Right hindlimb (tissue), 1 donor: ENCODE data around the gene OXNAD1.

Source experiments
- DNase-seq: peaks from one replicate; pipeline ENCODE4 v3.0.0-alpha.2; 2018

The OXNAD1 gene

GRCh38 chr3:16248556-16248955 lies 16.5 kb upstream of the OXNAD1 start:
- no peak for DNase-seq

- DNase-seq: no peak
Observed at GRCh38 chr3:16249336-16249735, 15.7 kb upstream of the OXNAD1 start.

GRCh38 chr3:16249886-16250285 lies 15.1 kb upstream of the OXNAD1 start:
- no peak for DNase-seq

GRCh38 chr3:16251316-16252085 lies 13.5 kb upstream of the OXNAD1 start:
- DNase-seq: no peak

GRCh38 chr3:16252243-16252978 lies 12.6 kb upstream of the OXNAD1 start:
- no peak for DNase-seq

- DNase-seq: no peak
Observed at GRCh38 chr3:16252988-16253387, 12.0 kb upstream of the OXNAD1 start.

GRCh38 chr3:16253601-16254000 lies 11.4 kb upstream of the OXNAD1 start:
- no peak for DNase-seq

GRCh38 chr3:16254916-16255315 lies 10.1 kb upstream of the OXNAD1 start:
- no peak for DNase-seq

GRCh38 chr3:16255326-16255725 lies 9.7 kb upstream of the OXNAD1 start:
- DNase-seq: no peak

- DNase-seq: no peak
Observed at GRCh38 chr3:16255726-16256125, 9.3 kb upstream of the OXNAD1 start.

- DNase-seq: no peak
Observed at GRCh38 chr3:16257309-16257708, 7.7 kb upstream of the OXNAD1 start.

- DNase-seq: no peak
Observed at GRCh38 chr3:16258177-16258576, 6.8 kb upstream of the OXNAD1 start.

- DNase-seq: no peak
Observed at GRCh38 chr3:16258866-16259265, 6.1 kb upstream of the OXNAD1 start.

- DNase-seq: no peak
Observed at GRCh38 chr3:16260046-16260445, 5.0 kb upstream of the OXNAD1 start.

- DNase-seq: no peak
Observed at GRCh38 chr3:16262174-16262573, 2.8 kb upstream of the OXNAD1 start.

- peak; percentile 28 for DNase-seq
Observed at GRCh38 chr3:16264174-16264707, 771 bp upstream of the OXNAD1 start.

- no peak for DNase-seq
Observed at GRCh38 chr3:16265455-16265786, 409 bp downstream of the OXNAD1 start.

GRCh38 chr3:16266714-16267113 lies 1.7 kb downstream of the OXNAD1 start:
- DNase-seq: no peak

- no peak for DNase-seq
Observed at GRCh38 chr3:16270855-16271254, 5.8 kb downstream of the OXNAD1 start.

- DNase-seq: no peak
Observed at GRCh38 chr3:16272588-16272987, 7.6 kb downstream of the OXNAD1 start.

- no peak for DNase-seq
Observed at GRCh38 chr3:16273867-16274266, 8.9 kb downstream of the OXNAD1 start.

GRCh38 chr3:16277471-16277870 lies 12.5 kb downstream of the OXNAD1 start:
- DNase-seq: no peak

GRCh38 chr3:16279010-16279801 lies 14.2 kb downstream of the OXNAD1 start:
- peak; percentile 44 for DNase-seq
